Effector memory CD8-positive, alpha-beta T cell (primary cell): ENCODE results near the gene AIRE.
"Not testable (repeated sequence)": the region's sequence is repeated elsewhere in the genome, so short reads cannot be mapped to it uniquely, and the experiment has no call there.

Experiments used
- ATAC-seq: fragments of 150-1000 bp; cut with Tn5 transposase; replicated peaks from 2 replicates; pipeline ENCODE4 v1.10.0; 2021; ENCODE audit warnings: mild to moderate bottlenecking, moderate library complexity
- DNase-seq, 3 experiments: peaks; one replicate each; pipeline ENCODE4 v3.0.0; 2021
- H3K27ac Mint-ChIP-seq, 2 donors: one replicate each; pipeline ENCODE4 v1.8.0; 2022; ENCODE audit warnings: mild to moderate bottlenecking in 2 of 2, mixed read lengths in 2 of 2, moderate library complexity in 2 of 2
- H3K27me3 Mint-ChIP-seq, 2 donors: one replicate each; pipeline ENCODE4 v1.8.0; 2022; ENCODE audit warnings: mixed read lengths in 2 of 2
- H3K36me3 Mint-ChIP-seq: one replicate; pipeline ENCODE4 v1.8.0; 2022; ENCODE audit warnings: mild to moderate bottlenecking, moderate library complexity, mixed read lengths; ENCODE audit not compliant: insufficient read depth
- H3K4me1 Mint-ChIP-seq, 2 donors: one replicate each; pipeline ENCODE4 v1.8.0; 2022; ENCODE audit warnings: low read depth in 2 of 2, mixed read lengths in 2 of 2
- H3K4me3 Mint-ChIP-seq, 2 donors: one replicate each; pipeline ENCODE4 v1.8.0; 2022; ENCODE audit warnings: mild to moderate bottlenecking in 2 of 2, mixed read lengths in 2 of 2, moderate library complexity in 2 of 2
- H3K9me3 Mint-ChIP-seq, 2 donors: one replicate each; pipeline ENCODE4 v1.8.0; 2022; ENCODE audit warnings: mixed read lengths in 2 of 2

The AIRE gene

DNA sequence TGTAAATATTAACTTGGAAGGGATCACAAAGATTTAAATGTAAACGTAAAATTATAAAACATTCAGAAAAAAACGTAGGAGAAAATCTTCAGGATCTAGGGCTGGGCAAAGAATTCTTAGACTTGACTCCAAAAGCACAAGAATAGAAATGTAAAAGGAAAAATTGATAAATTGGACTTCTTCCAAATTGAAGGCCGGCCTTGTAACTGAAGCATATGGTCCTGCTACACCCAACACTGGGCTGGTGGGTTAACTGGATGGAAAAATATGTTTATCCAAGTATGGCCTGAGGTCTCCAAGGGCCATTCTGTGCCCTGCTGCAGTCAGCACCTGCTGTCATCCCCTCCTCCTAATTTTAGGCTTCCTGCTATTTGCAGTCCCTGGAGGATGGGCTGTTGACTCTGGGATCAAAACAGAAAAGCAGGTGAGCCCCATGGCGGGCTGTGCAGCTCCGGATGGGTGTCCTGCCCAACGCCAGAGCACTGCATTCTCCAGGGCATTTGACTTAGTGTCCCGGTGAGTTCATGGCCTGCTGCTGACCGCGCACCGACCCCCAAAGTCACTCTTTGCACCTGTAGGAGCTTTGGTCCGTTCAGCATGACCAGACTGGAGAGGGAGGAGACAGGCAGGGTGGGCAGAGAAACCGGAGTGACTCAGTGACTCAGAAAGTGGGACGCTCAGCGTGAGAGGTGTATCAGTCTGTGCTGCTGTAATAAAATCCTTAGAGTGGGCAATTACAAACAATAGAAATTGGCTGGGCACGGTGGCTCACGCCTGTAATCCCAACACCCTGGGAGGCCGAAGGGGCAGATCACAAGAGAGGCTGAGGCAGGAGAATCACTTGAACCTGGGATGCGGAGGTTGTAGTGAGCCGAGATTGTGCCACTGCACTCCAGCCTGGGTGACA lies 6.1 kb upstream of the AIRE start:
- peaks cover 5% of the 10 kb centered on the region for H3K36me3 Mint-ChIP-seq
- no peak overlapping the region for H3K4me3 Mint-ChIP-seq
- ATAC-seq (no peak), DNase-seq (no peak)
- H3K27me3 Mint-ChIP-seq, result no peaks in the 10 kb centered on the region
- H3K27ac Mint-ChIP-seq, result no peak overlapping the region
- H3K4me1 Mint-ChIP-seq, result no peaks in the 10 kb centered on the region
- H3K9me3 Mint-ChIP-seq, result no peaks in the 10 kb centered on the region

DNA sequence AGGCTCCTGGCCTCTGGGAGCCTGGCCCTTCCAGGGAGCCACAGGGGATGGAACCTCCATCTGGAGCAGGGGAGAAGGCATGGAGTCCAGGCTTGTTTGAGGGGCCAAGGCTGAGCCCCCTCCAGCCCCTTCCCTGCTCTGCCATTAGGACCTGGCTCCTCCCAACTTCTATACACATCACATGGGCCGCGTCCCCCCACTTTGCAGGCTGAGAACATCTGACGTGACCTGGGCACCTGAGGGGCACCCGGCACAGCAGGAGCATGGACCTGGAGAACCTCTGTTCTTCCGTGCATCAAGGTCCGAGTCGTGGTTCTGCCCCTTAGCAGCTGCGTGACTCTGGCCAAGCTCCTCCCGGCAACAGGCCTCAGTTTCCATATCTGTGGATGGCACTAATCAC lies 3.9 kb upstream of the AIRE start:
- Mint-ChIP-seq H3K9me3 (no peaks in the 10 kb centered on the region), H3K36me3 (peaks cover 3% of the 10 kb centered on the region), H3K4me3 (no peak overlapping the region), H3K27ac (no peak overlapping the region), H3K4me1 (no peaks in the 10 kb centered on the region), H3K27me3 (no peaks in the 10 kb centered on the region)
- DNase-seq (no peak), ATAC-seq (no peak)

DNA sequence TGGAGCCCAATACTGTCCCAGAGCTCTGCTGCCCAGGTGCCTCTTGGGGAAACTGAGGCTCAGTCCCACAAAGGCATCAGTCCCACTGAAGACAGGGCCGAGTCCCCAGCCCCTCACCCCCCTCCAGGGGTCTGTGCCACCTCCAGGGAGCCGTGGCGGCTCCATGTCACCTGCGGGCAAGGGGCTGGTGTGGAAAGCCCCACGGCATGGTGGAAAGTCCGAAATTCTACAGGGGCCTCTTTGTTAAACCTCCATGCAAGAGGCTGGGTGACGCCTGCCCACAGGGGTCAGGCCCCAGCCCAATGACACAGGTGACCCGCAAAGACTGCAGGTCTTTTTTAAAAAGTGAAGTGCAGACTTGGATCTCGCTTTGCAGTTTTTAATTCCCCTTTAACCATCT lies 3.3 kb upstream of the AIRE start:
- Mint-ChIP-seq H3K36me3 (peaks cover 3% of the 10 kb centered on the region), H3K9me3 (no peaks in the 10 kb centered on the region), H3K27me3 (peaks cover 0 to under 1% of the 10 kb centered on the region in 2 donors), H3K4me1 (no peaks in the 10 kb centered on the region), H3K4me3 (no peak overlapping the region), H3K27ac (no peak overlapping the region)
- DNase-seq (no peak), ATAC-seq (no peak)

DNA sequence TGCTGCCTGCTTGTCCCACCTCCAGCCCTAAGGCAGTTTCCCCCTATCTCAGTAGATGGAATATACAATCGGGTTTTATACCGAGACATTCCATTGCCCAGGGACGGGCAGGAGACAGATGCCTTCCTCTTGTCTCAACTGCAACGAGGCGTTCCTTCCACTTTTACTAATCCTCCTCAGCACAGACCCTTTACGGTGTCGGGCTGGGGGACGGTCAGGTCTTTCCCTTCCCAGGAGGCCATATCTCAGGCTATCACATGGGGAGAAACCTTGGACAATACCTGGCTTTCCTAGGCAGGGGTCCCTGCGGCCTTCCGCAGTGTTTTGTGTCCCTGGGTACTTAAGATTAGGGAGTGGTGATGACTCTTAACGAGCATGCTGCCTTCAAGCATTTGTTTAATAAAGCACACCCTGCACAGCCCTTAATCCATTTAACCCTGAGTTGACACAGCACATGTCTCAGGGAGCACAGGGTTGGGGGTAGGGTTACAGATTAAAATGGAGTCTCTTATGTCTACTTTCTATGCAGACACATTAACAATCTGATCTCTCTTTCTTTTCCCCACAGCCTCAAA lies 2.4 kb upstream of the AIRE start:
- not testable (repeated sequence) for H3K4me3 Mint-ChIP-seq, H3K9me3 Mint-ChIP-seq, H3K36me3 Mint-ChIP-seq, H3K4me1 Mint-ChIP-seq, DNase-seq, H3K27ac Mint-ChIP-seq, ATAC-seq
- peaks cover 0 to 10% of the 10 kb centered on the region in 2 donors for H3K27me3 Mint-ChIP-seq

DNA sequence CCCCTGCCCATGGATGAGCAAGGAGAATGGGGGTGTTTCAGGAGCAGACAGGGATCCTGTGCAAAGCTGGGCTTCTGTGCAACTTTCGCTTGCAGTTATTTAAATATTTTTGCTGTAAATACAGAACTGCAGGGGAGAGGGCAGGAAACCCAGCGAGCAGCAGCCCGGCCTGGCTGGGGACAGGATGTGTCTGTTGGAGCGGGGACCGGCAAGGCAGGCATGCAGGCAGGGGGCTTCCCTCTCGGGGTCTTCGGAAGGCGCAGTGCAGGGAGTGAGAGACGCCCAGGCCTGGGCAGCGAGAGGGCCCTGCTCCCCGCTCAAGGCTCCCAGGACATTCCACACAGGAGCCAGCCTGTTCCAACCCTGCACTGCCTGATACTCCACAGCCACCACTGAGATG lies 1.7 kb upstream of the AIRE start:
- H3K27ac Mint-ChIP-seq, result no peak overlapping the region
- ATAC-seq (no peak), DNase-seq (no peak)
- peaks cover 0 to 17% of the 10 kb centered on the region in 2 donors for H3K27me3 Mint-ChIP-seq
- no peaks in the 10 kb centered on the region for H3K36me3 Mint-ChIP-seq
- peaks cover 0 to 3% of the 10 kb centered on the region in 2 donors for H3K4me1 Mint-ChIP-seq
- no peaks in the 10 kb centered on the region for H3K9me3 Mint-ChIP-seq
- no peak overlapping the region for H3K4me3 Mint-ChIP-seq

DNA sequence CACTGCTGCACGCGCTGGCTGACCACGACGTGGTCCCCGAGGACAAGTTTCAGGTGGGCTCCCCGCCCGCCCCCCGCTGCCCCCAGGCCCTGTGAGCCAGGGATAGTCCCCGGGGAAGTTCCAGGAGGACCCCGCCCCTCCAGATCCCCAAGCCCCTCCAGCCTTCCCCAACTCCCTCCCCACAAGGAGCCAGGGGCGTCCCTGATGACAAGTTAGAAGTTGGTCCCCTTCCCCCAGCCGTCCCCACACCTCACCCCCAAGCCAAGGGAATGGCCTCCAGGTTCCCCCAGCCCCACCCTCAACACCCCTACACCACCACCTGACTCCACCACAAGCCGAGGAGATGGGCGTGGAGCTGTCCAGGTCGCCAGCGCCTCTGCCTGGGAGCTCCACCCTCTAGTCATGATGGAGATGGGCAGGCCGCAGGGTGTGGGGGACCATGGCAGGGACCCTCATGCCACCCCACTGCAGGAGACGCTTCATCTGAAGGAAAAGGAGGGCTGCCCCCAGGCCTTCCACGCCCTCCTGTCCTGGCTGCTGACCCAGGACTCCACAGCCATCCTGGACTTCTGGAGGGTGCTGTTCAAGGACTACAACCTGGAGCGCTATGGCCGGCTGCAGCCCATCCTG lies 525 bp downstream of the AIRE start:
- ATAC-seq, result no peak
- no peaks in the 10 kb centered on the region for H3K9me3 Mint-ChIP-seq
- peaks cover 6 to 30% of the 10 kb centered on the region in 2 donors for H3K27me3 Mint-ChIP-seq
- H3K27ac Mint-ChIP-seq, result no peak overlapping the region
- H3K36me3 Mint-ChIP-seq, result peaks cover 3% of the 10 kb centered on the region
- no peak overlapping the region for H3K4me3 Mint-ChIP-seq
- no peak for DNase-seq
- peaks cover 0 to 11% of the 10 kb centered on the region in 2 donors for H3K4me1 Mint-ChIP-seq

DNA sequence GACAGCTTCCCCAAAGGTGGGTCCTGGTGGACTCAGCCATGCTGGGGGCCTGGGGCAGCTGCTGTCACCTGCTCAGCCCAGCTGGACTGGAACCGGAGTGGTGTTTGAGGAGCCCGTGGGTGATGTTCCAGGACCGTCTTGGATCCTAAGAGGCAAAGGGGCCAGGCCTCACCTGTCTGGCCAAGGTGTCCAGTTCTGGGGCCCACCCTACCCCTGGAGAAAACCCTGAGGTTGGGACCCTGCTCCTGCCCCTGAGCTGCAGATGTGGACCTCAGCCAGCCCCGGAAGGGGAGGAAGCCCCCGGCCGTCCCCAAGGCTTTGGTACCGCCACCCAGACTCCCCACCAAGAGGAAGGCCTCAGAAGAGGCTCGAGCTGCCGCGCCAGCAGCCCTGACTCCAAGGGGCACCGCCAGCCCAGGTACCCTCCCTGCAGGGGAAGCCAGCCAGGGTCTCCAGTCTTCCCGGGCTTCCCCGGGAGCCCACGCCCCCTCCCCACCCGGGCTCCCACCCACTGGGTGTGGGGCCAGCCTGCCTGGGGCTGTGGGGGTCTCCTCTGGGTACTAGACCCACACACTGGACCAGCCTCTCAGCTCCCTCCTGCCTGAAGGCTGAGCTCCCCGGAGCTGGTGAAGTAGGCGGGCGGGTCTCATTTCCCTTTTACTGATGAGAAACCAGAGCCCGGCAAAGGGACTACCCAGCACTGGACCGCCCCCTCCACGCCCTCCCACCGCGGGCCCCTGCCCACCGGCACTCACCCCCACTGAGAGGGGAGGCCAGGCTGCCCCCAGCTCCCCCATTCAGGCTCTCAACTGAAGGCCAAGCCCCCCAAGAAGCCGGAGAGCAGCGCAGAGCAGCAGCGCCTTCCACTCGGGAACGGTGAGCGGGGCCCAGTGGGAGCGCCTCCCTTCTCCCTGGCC lies 1.3 kb downstream of the AIRE start:
- H3K4me1 Mint-ChIP-seq, result peaks cover 0 to 11% of the 10 kb centered on the region in 2 donors
- peaks cover 6 to 31% of the 10 kb centered on the region in 2 donors for H3K27me3 Mint-ChIP-seq
- DNase-seq (no peak), ATAC-seq (no peak)
- H3K4me3 Mint-ChIP-seq, result no peak overlapping the region
- no peaks in the 10 kb centered on the region for H3K9me3 Mint-ChIP-seq
- H3K36me3 Mint-ChIP-seq, result peaks cover 3% of the 10 kb centered on the region
- no peak overlapping the region for H3K27ac Mint-ChIP-seq

DNA sequence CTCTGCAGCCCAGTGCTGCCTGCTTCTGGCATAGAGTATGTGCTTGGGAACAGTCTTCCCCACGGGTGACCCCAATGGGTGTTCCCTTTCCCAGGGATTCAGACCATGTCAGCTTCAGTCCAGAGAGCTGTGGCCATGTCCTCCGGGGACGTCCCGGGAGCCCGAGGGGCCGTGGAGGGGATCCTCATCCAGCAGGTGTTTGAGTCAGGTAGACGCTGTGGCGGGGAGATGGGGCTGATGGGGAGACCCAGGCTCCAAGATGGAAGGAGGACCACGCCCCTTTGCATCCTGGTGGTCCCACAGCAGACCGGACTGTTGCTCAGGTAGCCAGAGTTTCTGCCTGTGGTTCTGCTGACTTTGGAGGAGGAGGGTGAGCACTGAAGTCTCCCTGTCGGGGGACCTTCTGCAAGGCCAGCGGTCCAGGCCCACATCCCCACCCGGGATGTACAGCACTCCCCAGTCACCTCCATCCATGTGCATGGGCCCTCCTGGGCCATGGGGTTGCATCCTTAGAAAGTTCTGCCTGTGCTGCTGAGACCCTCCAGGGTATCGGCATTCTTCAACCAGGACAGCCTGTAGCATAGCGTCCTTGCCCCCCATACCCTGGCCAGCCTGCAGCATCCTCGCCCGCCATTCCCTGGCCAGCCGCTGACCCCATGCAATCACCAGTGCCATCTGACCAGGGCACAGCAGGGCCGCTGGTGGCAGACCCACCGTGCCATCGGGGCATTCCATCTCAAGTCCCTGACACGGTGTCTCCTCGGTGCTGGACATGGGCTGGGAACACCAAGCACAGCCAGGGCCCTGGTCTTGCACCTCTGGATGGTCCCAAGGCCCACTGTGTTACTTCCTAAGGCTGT lies 2.8 kb downstream of the AIRE start:
- Mint-ChIP-seq H3K4me1 (peaks cover 0 to 16% of the 10 kb centered on the region in 2 donors), H3K27me3 (peaks cover 6 to 36% of the 10 kb centered on the region in 2 donors), H3K9me3 (no peaks in the 10 kb centered on the region), H3K27ac (no peak overlapping the region), H3K4me3 (no peak overlapping the region), H3K36me3 (peaks cover 3% of the 10 kb centered on the region)
- ATAC-seq (no peak), DNase-seq (no peak)

DNA sequence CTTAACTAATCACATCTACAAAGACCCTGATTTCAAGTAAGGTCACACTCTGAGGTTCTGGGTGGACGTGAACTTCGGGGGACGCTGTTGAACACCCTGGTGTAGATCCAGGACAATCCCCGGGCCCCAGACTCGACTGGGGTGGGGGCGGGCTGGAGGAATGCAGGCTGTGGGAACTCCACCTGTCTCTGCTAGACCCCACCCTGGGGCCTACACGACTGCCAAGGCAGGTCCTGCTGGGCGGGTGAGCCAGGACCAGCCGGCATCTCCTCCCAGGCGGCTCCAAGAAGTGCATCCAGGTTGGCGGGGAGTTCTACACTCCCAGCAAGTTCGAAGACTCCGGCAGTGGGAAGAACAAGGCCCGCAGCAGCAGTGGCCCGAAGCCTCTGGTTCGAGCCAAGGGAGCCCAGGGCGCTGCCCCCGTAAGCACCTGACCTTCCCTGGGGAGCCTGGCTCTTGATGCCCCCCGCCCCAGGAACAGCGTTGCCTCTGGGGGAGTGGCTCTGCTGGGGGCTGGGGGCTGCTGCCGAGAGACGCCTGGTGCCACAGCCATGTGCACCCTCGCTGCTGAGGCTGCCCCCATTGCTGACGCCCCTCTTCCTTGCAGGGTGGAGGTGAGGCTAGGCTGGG lies 3.8 kb downstream of the AIRE start:
- peaks cover 6 to 36% of the 10 kb centered on the region in 2 donors for H3K27me3 Mint-ChIP-seq

DNA sequence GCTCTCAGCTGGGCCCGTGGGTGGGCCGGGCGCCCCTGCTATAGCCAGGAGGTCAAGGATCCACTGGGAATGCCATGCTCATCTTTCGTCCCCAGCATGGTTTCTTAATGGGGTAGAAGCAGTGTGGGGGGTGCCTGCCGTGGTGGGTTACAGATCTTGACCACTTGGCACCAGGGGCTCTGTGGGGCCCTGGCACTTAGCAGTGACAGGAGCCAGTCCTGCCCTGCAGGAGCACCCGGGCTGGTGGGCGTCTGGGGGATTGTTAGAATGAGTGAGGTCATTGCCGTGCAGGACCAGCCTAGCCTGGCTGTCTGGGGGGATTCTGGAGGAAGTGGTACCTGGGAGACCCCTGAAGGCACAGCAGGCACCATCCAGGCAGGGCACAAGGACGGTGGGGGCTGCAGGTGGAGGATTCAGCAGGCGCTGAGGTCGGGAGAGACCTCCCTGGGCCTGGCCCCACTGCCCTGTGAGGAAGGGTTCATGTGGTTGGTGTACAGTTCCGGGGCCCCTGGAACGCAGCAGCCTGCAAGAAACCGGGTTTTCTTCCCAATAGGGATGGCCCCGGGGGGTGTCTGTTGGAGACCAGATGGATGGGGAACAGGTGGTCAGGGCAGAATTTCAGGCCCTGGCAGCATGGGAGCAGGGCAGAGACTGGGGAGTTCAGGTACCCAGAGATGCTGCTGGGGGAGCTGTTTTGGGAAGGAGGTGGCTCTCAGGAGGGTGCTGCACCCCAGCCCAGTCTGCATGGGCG lies 4.8 kb downstream of the AIRE start:
- DNase-seq (no peak), ATAC-seq (no peak)
- Mint-ChIP-seq H3K27me3 (peaks cover 6 to 36% of the 10 kb centered on the region in 2 donors), H3K27ac (no peak overlapping the region), H3K4me1 (peaks cover 0 to 22% of the 10 kb centered on the region in 2 donors), H3K9me3 (no peaks in the 10 kb centered on the region), H3K36me3 (peaks cover 8% of the 10 kb centered on the region), H3K4me3 (no peak overlapping the region)

More for the DNA sequence above, 3.8 kb downstream of the AIRE start:
- peaks cover 8% of the 10 kb centered on the region for H3K36me3 Mint-ChIP-seq
- ATAC-seq (no peak), DNase-seq (no peak)
- H3K4me1 Mint-ChIP-seq, result peaks cover 0 to 18% of the 10 kb centered on the region in 2 donors
- H3K9me3 Mint-ChIP-seq, result no peaks in the 10 kb centered on the region
- no peak overlapping the region for H3K27ac Mint-ChIP-seq
- no peak overlapping the region for H3K4me3 Mint-ChIP-seq

DNA sequence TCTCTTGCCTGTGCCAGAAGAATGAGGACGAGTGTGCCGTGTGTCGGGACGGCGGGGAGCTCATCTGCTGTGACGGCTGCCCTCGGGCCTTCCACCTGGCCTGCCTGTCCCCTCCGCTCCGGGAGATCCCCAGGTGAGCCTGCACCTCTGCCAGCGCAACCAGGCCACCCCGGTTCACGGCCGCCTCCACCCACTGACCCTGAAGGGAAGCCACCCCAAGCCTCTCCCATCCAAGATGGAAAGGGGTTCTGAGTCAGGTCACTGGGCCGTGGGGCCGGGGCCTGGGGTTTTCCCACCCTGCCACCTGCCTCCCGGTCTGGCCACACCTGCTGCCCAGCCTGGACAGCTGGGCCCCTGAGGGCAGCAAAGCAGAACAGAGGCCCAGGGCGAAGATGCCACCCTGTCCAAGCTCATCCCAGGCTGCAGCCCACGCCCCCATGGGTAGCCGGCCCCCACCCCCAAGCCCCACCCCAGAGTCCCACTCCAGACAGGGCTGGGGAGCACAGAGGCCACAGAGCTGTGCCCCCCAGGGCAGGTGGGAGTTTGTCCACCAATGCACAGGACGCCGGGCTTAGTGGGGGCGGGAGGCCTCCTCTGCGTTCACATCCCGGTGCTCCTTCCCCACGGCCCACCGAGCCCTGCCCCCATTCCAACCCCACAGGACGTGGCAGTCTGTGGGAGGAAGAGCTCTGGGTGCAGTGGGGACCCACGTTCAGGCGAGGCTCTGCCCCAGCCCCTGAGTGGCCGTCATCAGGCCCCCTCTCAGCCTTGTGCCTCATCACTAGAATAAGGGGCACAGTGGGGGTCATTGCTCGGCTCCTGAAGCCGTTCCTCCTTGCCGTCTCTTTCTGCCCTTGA lies 5.6 kb downstream of the AIRE start:
- no peak overlapping the region for H3K27ac Mint-ChIP-seq
- H3K36me3 Mint-ChIP-seq, result peaks cover 8% of the 10 kb centered on the region

More for the DNA sequence above, 5.6 kb downstream of the AIRE start:
- no peak for ATAC-seq
- Mint-ChIP-seq H3K27me3 (peaks cover 6 to 36% of the 10 kb centered on the region in 2 donors), H3K4me1 (peaks cover 0 to 22% of the 10 kb centered on the region in 2 donors), H3K4me3 (no peak overlapping the region), H3K9me3 (no peaks in the 10 kb centered on the region)
- DNase-seq, result no peak
